Suprapubic skin (tissue), 4 donors: ENCODE data around the gene LDHD. TPM values are rescaled to one million over a fixed set of nuclear protein-coding genes. Genes with fewer than 3 reads are reported as not detected.

ENCODE experiments used
- DNase-seq, 2 donors: peaks; one replicate each; pipeline ENCODE4 v3.0.0-alpha.2; 2019; ENCODE audit warnings: low spot score in 2 of 2
- H3K27ac ChIP-seq: fragments of 200-600 bp; sonication (generic); one replicate; pipeline ENCODE4 v1.5.1; 2019
- H3K27me3 ChIP-seq: fragments of 200-600 bp; sonication (generic); one replicate; pipeline ENCODE4 v1.5.1; 2019
- H3K36me3 ChIP-seq: fragments of 200-600 bp; sonication (generic); one replicate; pipeline ENCODE4 v1.5.1; 2019
- H3K4me1 ChIP-seq: fragments of 200-600 bp; sonication (generic); one replicate; pipeline ENCODE4 v1.5.1; 2019
- H3K4me3 ChIP-seq: fragments of 200-600 bp; sonication (generic); one replicate; pipeline ENCODE4 v1.5.1; 2019; ENCODE audit warnings: mild to moderate bottlenecking
- H3K9me3 ChIP-seq: fragments of 200-600 bp; sonication (generic); one replicate; pipeline ENCODE4 v1.5.1; 2019
- EP300 ChIP-seq: sonication (generic); formaldehyde crosslinking; IDR thresholded peaks from one replicate; pipeline ENCODE4 v1.6.1; 2017; ENCODE audit warnings: antibody characterized with exemption
- POLR2A ChIP-seq, 2 donors: fragments of 450-650 bp; IDR thresholded peaks; one replicate each; pipeline ENCODE4 v1.6.1; 2017; ENCODE audit warnings: antibody characterized with exemption in 2 of 2, mild to moderate bottlenecking in 2 of 2, moderate library complexity in 2 of 2
- POLR2AphosphoS5 ChIP-seq, 3 donors: sonication (generic); formaldehyde crosslinking; IDR thresholded peaks; one replicate each; pipeline ENCODE4 v1.6.1; 2017; ENCODE audit warnings: antibody characterized with exemption in 3 of 3
- WGBS: methylation state at CpG from one replicate; pipeline ENCODE4 v1.1.5; 2018; 5-methylcytosine and 5-hydroxymethylcytosine counted together
- total RNA-seq, 4 donors: library from RNA; depleted of rRNA; stranded (reverse); fragments of >200 nt; gene quantifications; one replicate each; pipeline ENCODE4 v1.1.0, GENCODE V29; 2016
- TF ChIP-seq, protein P1 (sequence below), 2 donors: fragments of 200-600 bp in 1 of 2; fragments of 450-650 bp in 1 of 2; sonication (generic) in 1 of 2; IDR thresholded peaks; one replicate each; pipeline ENCODE4 v1.5.1; 2016 to 2019; ENCODE audit warnings: antibody characterized with exemption in 2 of 2, mild to moderate bottlenecking in 1 of 2, moderate library complexity in 1 of 2

LDHD gene
- total RNA-seq, 4 donors from 2014 or later: 10.7 to 19.2 (median 14.0) TPM

GRCh38 chr16:75073545-75074303 is 42.9 kb downstream of the LDHD start:
- Histone ChIP-seq H3K27ac (no peak overlapping the region), H3K9me3 (no peaks in the 10 kb centered on the region), H3K36me3 (no peaks in the 10 kb centered on the region), H3K4me3 (no peak overlapping the region), H3K27me3 (no peaks in the 10 kb centered on the region), H3K4me1 (peaks cover 29% of the 10 kb centered on the region)
- TF ChIP-seq, protein P1, sequence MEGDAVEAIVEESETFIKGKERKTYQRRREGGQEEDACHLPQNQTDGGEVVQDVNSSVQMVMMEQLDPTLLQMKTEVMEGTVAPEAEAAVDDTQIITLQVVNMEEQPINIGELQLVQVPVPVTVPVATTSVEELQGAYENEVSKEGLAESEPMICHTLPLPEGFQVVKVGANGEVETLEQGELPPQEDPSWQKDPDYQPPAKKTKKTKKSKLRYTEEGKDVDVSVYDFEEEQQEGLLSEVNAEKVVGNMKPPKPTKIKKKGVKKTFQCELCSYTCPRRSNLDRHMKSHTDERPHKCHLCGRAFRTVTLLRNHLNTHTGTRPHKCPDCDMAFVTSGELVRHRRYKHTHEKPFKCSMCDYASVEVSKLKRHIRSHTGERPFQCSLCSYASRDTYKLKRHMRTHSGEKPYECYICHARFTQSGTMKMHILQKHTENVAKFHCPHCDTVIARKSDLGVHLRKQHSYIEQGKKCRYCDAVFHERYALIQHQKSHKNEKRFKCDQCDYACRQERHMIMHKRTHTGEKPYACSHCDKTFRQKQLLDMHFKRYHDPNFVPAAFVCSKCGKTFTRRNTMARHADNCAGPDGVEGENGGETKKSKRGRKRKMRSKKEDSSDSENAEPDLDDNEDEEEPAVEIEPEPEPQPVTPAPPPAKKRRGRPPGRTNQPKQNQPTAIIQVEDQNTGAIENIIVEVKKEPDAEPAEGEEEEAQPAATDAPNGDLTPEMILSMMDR (IDR thresholded peaks at IDR 0.05): no peak
- no peak for TF ChIP-seq POLR2A (IDR thresholded peaks at IDR 0.05)
- no peak for TF ChIP-seq POLR2AphosphoS5 (IDR thresholded peaks at IDR 0.05)
- no peak for TF ChIP-seq EP300
- WGBS: 88% methylated on average over 20 of the region's 20 CpGs
- DNase-seq: no peak

DNA sequence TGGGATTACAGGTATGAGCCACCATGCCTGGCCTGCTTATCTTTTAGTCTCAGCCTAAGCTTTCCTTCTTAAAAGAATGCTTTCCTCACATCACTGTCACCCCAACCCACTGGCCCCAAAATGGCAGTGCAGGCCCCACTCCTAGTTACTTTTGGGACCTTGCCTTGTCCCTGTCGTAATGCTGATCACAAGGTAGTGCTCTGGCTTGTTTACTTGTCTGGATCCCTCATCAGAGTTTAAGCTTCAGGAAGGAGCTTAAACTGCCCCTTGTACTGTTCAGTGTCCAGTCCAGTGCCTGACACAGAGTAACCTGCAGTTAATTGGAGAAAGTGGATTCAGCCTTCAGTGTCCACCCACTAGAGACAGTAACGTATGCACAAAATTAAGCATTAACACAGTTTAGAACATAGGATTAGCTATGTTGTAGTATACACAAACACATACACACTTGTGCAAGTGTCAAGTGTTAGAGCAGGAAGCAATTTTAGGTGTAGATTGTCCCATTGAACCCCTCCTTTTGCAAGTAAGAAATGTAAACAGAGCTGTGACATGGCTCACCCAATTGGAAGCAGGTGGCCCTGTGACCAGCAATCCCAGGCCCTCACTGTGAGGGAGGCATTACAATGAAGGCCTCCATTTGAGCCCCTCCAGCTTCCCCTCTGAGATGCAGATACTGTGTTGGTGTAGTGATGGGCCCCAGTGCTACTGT is 44.2 kb downstream of the LDHD start:
- Histone ChIP-seq H3K9me3 (no peaks in the 10 kb centered on the region), H3K4me1 (peaks cover 29% of the 10 kb centered on the region), H3K27me3 (no peaks in the 10 kb centered on the region), H3K27ac (no peak overlapping the region), H3K36me3 (no peaks in the 10 kb centered on the region), H3K4me3 (no peak overlapping the region)
- DNase-seq: no peak
- no peak for TF ChIP-seq EP300
- TF ChIP-seq, protein P1 (IDR thresholded peaks at IDR 0.05): no peak
- no peak for TF ChIP-seq POLR2AphosphoS5 (IDR thresholded peaks at IDR 0.05)
- no peak for TF ChIP-seq POLR2A (IDR thresholded peaks at IDR 0.05)
- WGBS: 85% methylated on average over 2 of the region's 2 CpGs

DNA sequence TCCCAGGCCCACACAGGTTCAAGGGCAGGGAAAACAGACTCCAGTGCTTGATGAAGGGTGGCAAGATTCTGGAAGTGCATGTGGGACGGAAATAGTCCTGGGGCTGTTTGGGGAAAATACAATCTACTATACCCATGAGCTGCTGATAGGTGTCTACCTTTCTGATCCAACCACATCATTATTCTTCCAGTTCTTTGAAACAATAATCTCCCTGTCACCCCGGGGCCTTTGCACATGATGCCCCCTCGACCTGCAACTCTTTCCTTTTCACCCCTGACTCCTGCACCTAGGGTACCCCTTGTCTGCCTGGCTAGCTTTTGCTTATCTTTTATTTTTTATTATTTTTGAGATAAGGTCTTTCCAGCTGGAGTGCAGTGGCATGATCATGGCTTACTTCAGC is 45.0 kb downstream of the LDHD start:
- Histone ChIP-seq H3K36me3 (no peaks in the 10 kb centered on the region), H3K27me3 (no peaks in the 10 kb centered on the region), H3K4me3 (no peak overlapping the region), H3K4me1 (peaks cover 29% of the 10 kb centered on the region), H3K27ac (no peak overlapping the region), H3K9me3 (no peaks in the 10 kb centered on the region)
- WGBS: 92% methylated on average over 3 of the region's 3 CpGs
- TF ChIP-seq EP300 (no peak), POLR2AphosphoS5 (IDR thresholded peaks at IDR 0.05) (no peak), POLR2A (IDR thresholded peaks at IDR 0.05) (no peak)
- TF ChIP-seq, protein P1 (IDR thresholded peaks at IDR 0.05): no peak
- DNase-seq: no peak

DNA sequence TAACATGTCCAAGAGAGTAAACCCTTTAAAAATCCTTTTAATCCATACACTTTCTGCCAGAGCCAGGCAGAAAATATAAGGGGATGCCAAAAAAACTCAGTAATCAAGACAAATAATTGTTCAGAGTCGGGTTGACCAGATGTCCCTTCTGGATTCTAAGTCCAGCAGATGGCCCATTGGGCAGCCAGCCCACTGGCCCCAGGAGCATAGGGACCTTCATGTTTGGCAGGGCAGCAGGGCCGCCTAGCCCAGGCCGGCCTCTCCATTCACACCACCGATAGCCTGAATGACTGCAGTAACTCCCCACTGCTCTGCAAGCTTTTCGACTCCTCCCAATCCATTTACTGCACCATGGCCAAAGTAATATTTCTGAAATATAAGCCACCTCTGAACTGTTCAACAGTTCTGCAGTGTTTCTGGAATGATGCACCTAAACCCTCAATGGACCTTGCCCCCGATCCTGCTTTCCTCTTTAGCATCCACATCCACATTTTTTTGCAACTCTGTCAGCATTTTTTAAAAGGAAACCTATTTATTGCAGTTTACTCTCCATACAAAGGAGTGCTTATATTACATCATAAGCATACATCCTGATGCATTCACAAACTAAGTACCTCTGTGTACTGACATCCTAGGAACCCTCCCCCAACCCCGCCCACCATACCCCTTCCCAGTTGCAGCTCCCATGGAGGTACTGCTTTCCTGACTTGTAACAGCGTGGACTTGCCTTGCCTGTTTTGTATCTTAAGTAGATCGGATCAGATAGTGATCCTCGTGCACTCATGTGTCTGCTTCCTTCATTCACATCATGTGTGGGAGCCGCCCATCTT is 46.4 kb downstream of the LDHD start:
- Histone ChIP-seq H3K4me1 (peaks cover 32% of the 10 kb centered on the region), H3K36me3 (no peaks in the 10 kb centered on the region), H3K27ac (no peak overlapping the region), H3K27me3 (no peaks in the 10 kb centered on the region), H3K9me3 (no peaks in the 10 kb centered on the region), H3K4me3 (no peak overlapping the region)
- DNase-seq: no peak
- TF ChIP-seq POLR2AphosphoS5 (IDR thresholded peaks at IDR 0.05): no peak
- TF ChIP-seq POLR2A (IDR thresholded peaks at IDR 0.05): no peak
- TF ChIP-seq, protein P1 (IDR thresholded peaks at IDR 0.05): no peak
- TF ChIP-seq EP300: no peak
- 53% methylated on average over 11 of the region's 11 CpGs for WGBS
